WTC11 (cell line): Measurements from ENCODE around the gene INS. TPM values are rescaled to one million over a fixed set of nuclear protein-coding genes. Genes with fewer than 3 reads are reported as not detected.

ENCODE experiments used
- ATAC-seq: fragments of 200-7000 bp; cut with Tn5 transposase; 2 replicates; pipeline ENCODE4 v1.10.0; 2021; ENCODE audit warnings: mild to moderate bottlenecking, moderate library complexity
- CTCF ChIA-PET: fragments of 300-600 bp; sonication (Branson Sonifier 250); formaldehyde crosslinking; loops from one replicate; lab custom pipeline; 2021; ENCODE audit warnings: antibody characterized with exemption; lab: Charles Lee
- POLR2A ChIA-PET: fragments of 350-600 bp; sonication (Branson Sonifier 250); formaldehyde crosslinking; loops from one replicate; lab custom pipeline; 2021; ENCODE audit warnings: antibody characterized with exemption; lab: Charles Lee
- DNase-seq: peaks from one replicate; pipeline ENCODE4 v3.0.0; 2021; ENCODE audit warnings: low spot score
- H3K27ac Mint-ChIP-seq: 2 replicates; pipeline ENCODE4 v1.8.0; 2021; ENCODE audit warnings: mixed read lengths
- H3K27me3 Mint-ChIP-seq: 2 replicates; pipeline ENCODE4 v1.8.0; 2021; ENCODE audit warnings: low read depth, mild to moderate bottlenecking, moderate library complexity, mixed read lengths
- H3K36me3 Mint-ChIP-seq: 2 replicates; pipeline ENCODE4 v1.8.0; 2021; ENCODE audit warnings: mixed read lengths
- H3K4me1 Mint-ChIP-seq: 2 replicates; pipeline ENCODE4 v1.8.0; 2022; ENCODE audit warnings: mixed read lengths
- H3K4me3 Mint-ChIP-seq: 2 replicates; pipeline ENCODE4 v1.8.0; 2021; ENCODE audit warnings: mild to moderate bottlenecking, moderate library complexity, mixed read lengths
- H3K9me3 Mint-ChIP-seq: 2 replicates; pipeline ENCODE4 v1.8.0; 2021; ENCODE audit warnings: mixed read lengths
- ATF2 ChIP-seq: sonication (generic); formaldehyde crosslinking; IDR thresholded peaks from 2 replicates; pipeline ENCODE4 v1.8.1; 2022; ENCODE audit warnings: low read depth, missing genetic modification reagents, borderline replicate concordance
- CDX4 ChIP-seq: fragments of 250-450 bp; sonication (Bioruptor Pico); IDR thresholded peaks from 2 replicates; pipeline ENCODE4 v1.9.0; 2021; ENCODE audit warnings: moderate library complexity, mild to moderate bottlenecking, inconsistent platforms, borderline replicate concordance
- CREM ChIP-seq: sonication (generic); formaldehyde crosslinking; IDR thresholded peaks from 2 replicates; pipeline ENCODE4 v1.8.1; 2022; ENCODE audit warnings: mild to moderate bottlenecking, missing genetic modification reagents, moderate library complexity
- E2F1 ChIP-seq: sonication (generic); formaldehyde crosslinking; IDR thresholded peaks from 2 replicates; pipeline ENCODE4 v1.8.0; 2022; ENCODE audit warnings: mild to moderate bottlenecking, missing genetic modification reagents
- ESRRA ChIP-seq: sonication (generic); formaldehyde crosslinking; IDR thresholded peaks from 2 replicates; pipeline ENCODE4 v1.8.1; 2022; ENCODE audit warnings: mild to moderate bottlenecking, missing genetic modification reagents, borderline replicate concordance
- GTF2I ChIP-seq: fragments of 250-450 bp; sonication (Bioruptor Pico); conservative IDR thresholded peaks from 2 replicates; pipeline ENCODE4 v1.4.0; 2021; ENCODE audit warnings: mild to moderate bottlenecking
- HMGA2 ChIP-seq: fragments of 250-450 bp; sonication (Bioruptor Pico); IDR thresholded peaks from 2 replicates; pipeline ENCODE4 v1.4.0; 2021; ENCODE audit warnings: mild to moderate bottlenecking, moderate library complexity
- NR3C1 ChIP-seq: sonication (generic); formaldehyde crosslinking; conservative IDR thresholded peaks from 2 replicates; pipeline ENCODE4 v1.8.1; 2023; ENCODE audit warnings: low read depth, mild to moderate bottlenecking, missing genetic modification reagents
- PRDM15 ChIP-seq: sonication (generic); formaldehyde crosslinking; IDR thresholded peaks from 2 replicates; pipeline ENCODE4 v1.8.0; 2022; ENCODE audit warnings: missing genetic modification reagents
- TEAD4 ChIP-seq: sonication (generic); formaldehyde crosslinking; IDR thresholded peaks from 2 replicates; pipeline ENCODE4 v1.8.0; 2022; ENCODE audit warnings: mild to moderate bottlenecking, missing genetic modification reagents
- USF1 ChIP-seq: sonication (generic); formaldehyde crosslinking; IDR thresholded peaks from 2 replicates; pipeline ENCODE4 v1.8.0; 2022; ENCODE audit warnings: mild to moderate bottlenecking, missing genetic modification reagents
- ZNF317 ChIP-seq: sonication (generic); formaldehyde crosslinking; IDR thresholded peaks from 2 replicates; pipeline ENCODE4 v1.8.1; 2023; ENCODE audit warnings: low read depth, mild to moderate bottlenecking, moderate library complexity, missing genetic modification reagents, borderline replicate concordance
- ZNF532 ChIP-seq: fragments of 250-450 bp; sonication (Bioruptor Pico); IDR thresholded peaks from 2 replicates; pipeline ENCODE4 v1.9.0; 2021; ENCODE audit warnings: mild to moderate bottlenecking, borderline replicate concordance
- total RNA-seq: library from RNA; stranded (reverse); gene quantifications from 3 replicates; pipeline ENCODE4 v1.2.3, GENCODE V29; 2021

The INS gene
- total RNA-seq, 1 experiment from 2014 or later, result not detected

GRCh38 chr11:2182692-2183474 lies 21.9 kb upstream of the INS start:
- Mint-ChIP-seq H3K27ac (no peak overlapping the region), H3K4me1 (no peaks in the 10 kb centered on the region), H3K36me3 (no peaks in the 10 kb centered on the region), H3K27me3 (peaks cover 5% of the 10 kb centered on the region), H3K9me3 (no peaks in the 10 kb centered on the region), H3K4me3 (no peak overlapping the region)
- ChIA-PET CTCF (interaction anchor here (1.2 to 2.0 kb wide), 2 partner anchors 122 to 348 kb away, joined by 3 to 6 read pairs; no protein-coding TSS in a partner anchor), POLR2A (no interaction called here)
- ATAC-seq (no peak), DNase-seq (no peak)
- TF ChIP-seq ZNF532 (CRISPR knock-in tag) (no peak), HMGA2 (CRISPR knock-in tag) (no peak)

GRCh38 chr11:2182075-2182474 lies 21.1 kb upstream of the INS start:
- Mint-ChIP-seq H3K27me3 (peaks cover 5% of the 10 kb centered on the region), H3K36me3 (no peaks in the 10 kb centered on the region), H3K4me1 (no peaks in the 10 kb centered on the region), H3K9me3 (no peaks in the 10 kb centered on the region), H3K4me3 (no peak overlapping the region), H3K27ac (no peak overlapping the region)
- DNase-seq (no peak), ATAC-seq (no peak)
- POLR2A ChIA-PET, result no interaction called here
- TF ChIP-seq PRDM15 (0 out of 2 replicates have a peak, but pooled peaks have one; percentile 29), CDX4 (no peak)
- CTCF ChIA-PET, result interaction anchor here (1.2 to 2.0 kb wide), 2 partner anchors 123 to 349 kb away, joined by 3 to 6 read pairs; no protein-coding TSS in a partner anchor

GRCh38 chr11:2180789-2181370 lies 19.9 kb upstream of the INS start:
- ATAC-seq, result no peak
- Mint-ChIP-seq H3K4me1 (no peaks in the 10 kb centered on the region), H3K4me3 (no peak overlapping the region), H3K27ac (no peak overlapping the region), H3K9me3 (no peaks in the 10 kb centered on the region), H3K27me3 (peaks cover 8% of the 10 kb centered on the region), H3K36me3 (no peaks in the 10 kb centered on the region)
- POLR2A ChIA-PET, result no interaction called here
- CTCF ChIA-PET, result interaction anchor here (0.7 to 2.0 kb wide), 2 partner anchors 30 to 124 kb away, joined by 3 to 6 read pairs; no protein-coding TSS in a partner anchor
- TF ChIP-seq USF1 (CRISPR knock-in tag), result no peak
- no peak for TF ChIP-seq ZNF317
- no peak for DNase-seq

- Mint-ChIP-seq H3K9me3 (no peaks in the 10 kb centered on the region), H3K4me1 (no peaks in the 10 kb centered on the region), H3K4me3 (no peak overlapping the region), H3K36me3 (no peaks in the 10 kb centered on the region), H3K27ac (no peak overlapping the region), H3K27me3 (peaks cover 8% of the 10 kb centered on the region)
- POLR2A ChIA-PET, result no interaction called here
- DNase-seq (no peak), ATAC-seq (no peak)
- CTCF ChIA-PET, result no interaction called here
- TF ChIP-seq ATF2 (CRISPR knock-in tag), result no peak
- no peak for TF ChIP-seq CREM
- TF ChIP-seq E2F1, result no peak
- TF ChIP-seq ESRRA (CRISPR knock-in tag), result no peak
- no peak for TF ChIP-seq TEAD4 (CRISPR knock-in tag)
- no peak for TF ChIP-seq NR3C1
- no peak for TF ChIP-seq GTF2I (CRISPR knock-in tag)
These were observed 19.3 kb upstream of the INS start for GRCh38 chr11:2180347-2180746.
